Measurements from ENCODE around the gene IL5RA.

Gene IL5RA

GRCh38 chr3:3080309-3080708, 29.9 kb downstream of the IL5RA start:
- no peak for DNase-seq

DNA sequence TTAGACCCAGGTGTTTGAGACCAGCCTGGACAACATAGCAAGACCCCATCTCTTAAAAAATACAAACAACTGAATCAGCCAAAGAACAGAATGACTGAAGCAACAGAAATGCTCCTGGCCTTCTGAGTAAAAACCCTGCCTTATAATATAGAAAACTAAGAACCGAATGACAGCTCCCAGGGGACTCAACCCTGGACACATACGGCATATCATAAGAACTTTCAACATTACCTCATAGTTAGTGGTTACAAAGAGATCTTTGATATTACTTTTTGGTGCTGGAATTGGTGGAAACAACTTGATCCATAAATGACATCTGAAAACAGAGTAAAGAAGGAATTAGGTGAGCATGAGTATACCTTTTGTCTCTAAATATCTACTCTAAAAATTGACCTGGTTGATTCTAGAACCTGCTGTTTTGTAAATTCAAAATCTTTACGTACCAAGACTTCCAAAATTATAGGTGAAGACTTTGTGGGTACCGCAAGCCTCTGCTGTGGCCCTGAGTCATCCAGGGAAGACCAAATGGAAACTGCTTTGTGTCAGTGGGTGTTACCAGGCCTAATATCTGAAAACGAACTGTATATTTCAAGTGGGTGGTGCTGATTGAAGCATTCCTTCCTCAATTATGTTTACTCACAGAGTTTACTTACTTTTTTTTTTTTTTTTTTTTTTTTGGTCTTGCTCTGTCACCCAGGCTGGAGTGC, 35.5 kb downstream of the IL5RA start:
- Histone ChIP-seq H2AFZ (ENCODE audit: low read length) (no peak overlapping the region), H3K27me3 (replicated peaks; ENCODE audit: insufficient read depth, low read length) (no peaks in the 10 kb centered on the region), H3K4me3 (ENCODE audit: low read length) (no peak overlapping the region), H3K9ac (ENCODE audit: low read length) (no peak overlapping the region), H3F3A (ENCODE audit: insufficient read depth, low read length) (no peaks in the 10 kb centered on the region), H3K79me2 (ENCODE audit: low read length) (no peaks in the 10 kb centered on the region), H3K9me3 (replicated peaks; ENCODE audit: insufficient read depth, low read length) (no peaks in the 10 kb centered on the region), H3K4me2 (ENCODE audit: low read depth, low read length) (no peak overlapping the region), H3K27ac (ENCODE audit: low read length) (no peak overlapping the region), H3K9me2 (replicated peaks; ENCODE audit: insufficient read depth, low read length) (no peaks in the 10 kb centered on the region), H3K4me1 (ENCODE audit: low read length) (no peaks in the 10 kb centered on the region), H4K20me1 (ENCODE audit: insufficient read depth, low read length) (no peaks in the 10 kb centered on the region), H3K36me3 (replicated peaks; ENCODE audit: insufficient read depth, low read length) (no peaks in the 10 kb centered on the region)
- no peak for DNase-seq
- TF ChIP-seq, protein P1, sequence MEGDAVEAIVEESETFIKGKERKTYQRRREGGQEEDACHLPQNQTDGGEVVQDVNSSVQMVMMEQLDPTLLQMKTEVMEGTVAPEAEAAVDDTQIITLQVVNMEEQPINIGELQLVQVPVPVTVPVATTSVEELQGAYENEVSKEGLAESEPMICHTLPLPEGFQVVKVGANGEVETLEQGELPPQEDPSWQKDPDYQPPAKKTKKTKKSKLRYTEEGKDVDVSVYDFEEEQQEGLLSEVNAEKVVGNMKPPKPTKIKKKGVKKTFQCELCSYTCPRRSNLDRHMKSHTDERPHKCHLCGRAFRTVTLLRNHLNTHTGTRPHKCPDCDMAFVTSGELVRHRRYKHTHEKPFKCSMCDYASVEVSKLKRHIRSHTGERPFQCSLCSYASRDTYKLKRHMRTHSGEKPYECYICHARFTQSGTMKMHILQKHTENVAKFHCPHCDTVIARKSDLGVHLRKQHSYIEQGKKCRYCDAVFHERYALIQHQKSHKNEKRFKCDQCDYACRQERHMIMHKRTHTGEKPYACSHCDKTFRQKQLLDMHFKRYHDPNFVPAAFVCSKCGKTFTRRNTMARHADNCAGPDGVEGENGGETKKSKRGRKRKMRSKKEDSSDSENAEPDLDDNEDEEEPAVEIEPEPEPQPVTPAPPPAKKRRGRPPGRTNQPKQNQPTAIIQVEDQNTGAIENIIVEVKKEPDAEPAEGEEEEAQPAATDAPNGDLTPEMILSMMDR (IDR thresholded peaks at IDR 0.05; ENCODE audit: low read length) = no peak
- TF ChIP-seq EZH2 (optimal IDR thresholded peaks at IDR 0.05; ENCODE audit: low read depth, low read length) (no peak), EZH2phosphoT487 (IDR thresholded peaks at IDR 0.05; ENCODE audit: low read length) (no peak)

More at GRCh38 chr3:3080309-3080708, 29.9 kb downstream of the IL5RA start:
- Histone ChIP-seq H3K4me3 (ENCODE audit: low read length) (no peak overlapping the region), H4K20me1 (ENCODE audit: insufficient read depth, low read length) (no peaks in the 10 kb centered on the region), H2AFZ (ENCODE audit: low read length) (no peak overlapping the region), H3K27ac (ENCODE audit: low read length) (no peak overlapping the region), H3K4me2 (ENCODE audit: low read depth, low read length) (no peak overlapping the region), H3F3A (ENCODE audit: insufficient read depth, low read length) (peaks cover 8% of the 10 kb centered on the region), H3K79me2 (ENCODE audit: low read length) (no peaks in the 10 kb centered on the region), H3K36me3 (replicated peaks; ENCODE audit: insufficient read depth, low read length) (no peaks in the 10 kb centered on the region), H3K9me2 (replicated peaks; ENCODE audit: insufficient read depth, low read length) (no peaks in the 10 kb centered on the region), H3K4me1 (ENCODE audit: low read length) (peaks cover 18% of the 10 kb centered on the region), H3K9me3 (replicated peaks; ENCODE audit: insufficient read depth, low read length) (no peaks in the 10 kb centered on the region), H3K9ac (ENCODE audit: low read length) (no peak overlapping the region), H3K27me3 (replicated peaks; ENCODE audit: insufficient read depth, low read length) (no peaks in the 10 kb centered on the region)
- TF ChIP-seq EZH2 (optimal IDR thresholded peaks at IDR 0.05; ENCODE audit: low read depth, low read length) (no peak), EZH2phosphoT487 (IDR thresholded peaks at IDR 0.05; ENCODE audit: low read length) (no peak)
- TF ChIP-seq, protein P1 (IDR thresholded peaks at IDR 0.05; ENCODE audit: low read length) = no peak

GRCh38 chr3:3071136-3071535, 39.0 kb downstream of the IL5RA start:
- TF ChIP-seq EZH2 (optimal IDR thresholded peaks at IDR 0.05; ENCODE audit: low read depth, low read length) = no peak
- TF ChIP-seq, protein P1 (IDR thresholded peaks at IDR 0.05; ENCODE audit: low read length) = no peak
- no peak for TF ChIP-seq EZH2phosphoT487 (IDR thresholded peaks at IDR 0.05; ENCODE audit: low read length)
- H3K4me2 ChIP-seq (ENCODE audit: low read depth, low read length) = no peak overlapping the region
- no peak overlapping the region for H3K4me3 ChIP-seq (ENCODE audit: low read length)
- H3K9ac ChIP-seq (ENCODE audit: low read length) = no peak overlapping the region
- no peaks in the 10 kb centered on the region for H3F3A ChIP-seq (ENCODE audit: insufficient read depth, low read length)
- DNase-seq = no peak
- H3K9me3 ChIP-seq (replicated peaks; ENCODE audit: insufficient read depth, low read length) = no peaks in the 10 kb centered on the region
- H3K79me2 ChIP-seq (ENCODE audit: low read length) = no peaks in the 10 kb centered on the region
- no peaks in the 10 kb centered on the region for H4K20me1 ChIP-seq (ENCODE audit: insufficient read depth, low read length)
- H3K36me3 ChIP-seq (replicated peaks; ENCODE audit: insufficient read depth, low read length) = no peaks in the 10 kb centered on the region
- H2AFZ ChIP-seq (ENCODE audit: low read length) = no peak overlapping the region
- no peaks in the 10 kb centered on the region for H3K27me3 ChIP-seq (replicated peaks; ENCODE audit: insufficient read depth, low read length)
- peaks cover 7% of the 10 kb centered on the region; the same call in 1 of the 2 replicates for H3K4me1 ChIP-seq (ENCODE audit: low read length)
- no peak overlapping the region for H3K27ac ChIP-seq (ENCODE audit: low read length)
- no peaks in the 10 kb centered on the region for H3K9me2 ChIP-seq (replicated peaks; ENCODE audit: insufficient read depth, low read length)

All from MM.1S (cell line).